HEK293 (cell line): ENCODE measurements around the gene SGTB.

Source experiments
- ATF2 ChIP-seq: fragments of 450-650 bp; formaldehyde crosslinking; IDR thresholded peaks from 2 replicates; pipeline ENCODE4 v1.5.1; 2016; ENCODE audit warnings: missing biosample characterization, missing genetic modification characterization, low read depth
- CTCF ChIP-seq: fragments of 450-650 bp; formaldehyde crosslinking; IDR thresholded peaks from 2 replicates; pipeline ENCODE4 v1.5.1; 2016; ENCODE audit warnings: missing biosample characterization, missing genetic modification characterization
- KLF16 ChIP-seq: fragments of 450-650 bp; formaldehyde crosslinking; IDR thresholded peaks from 2 replicates; pipeline ENCODE4 v1.5.1; 2017; ENCODE audit warnings: missing biosample characterization, missing genetic modification characterization
- KLF17 ChIP-seq: fragments of 450-650 bp; formaldehyde crosslinking; IDR thresholded peaks from 2 replicates; pipeline ENCODE4 v1.5.1; 2016; ENCODE audit warnings: missing biosample characterization, missing genetic modification characterization
- PRDM6 ChIP-seq: fragments of 450-650 bp; formaldehyde crosslinking; IDR thresholded peaks from 2 replicates; pipeline ENCODE4 v1.5.1; 2017; ENCODE audit warnings: missing biosample characterization, missing genetic modification characterization
- YY1 ChIP-seq: fragments of 450-650 bp; formaldehyde crosslinking; IDR thresholded peaks from 2 replicates; pipeline ENCODE4 v1.5.1; 2018; ENCODE audit warnings: missing biosample characterization, missing genetic modification characterization
- ZBTB1 ChIP-seq: fragments of 450-650 bp; formaldehyde crosslinking; IDR thresholded peaks from 2 replicates; pipeline ENCODE4 v1.5.1; 2016; ENCODE audit warnings: missing biosample characterization, missing genetic modification characterization
- ZNF548 ChIP-seq: fragments of 450-650 bp; formaldehyde crosslinking; IDR thresholded peaks from 2 replicates; pipeline ENCODE4 v1.5.1; 2016; ENCODE audit warnings: missing biosample characterization, missing genetic modification characterization
- ZNF558 ChIP-seq: fragments of 450-650 bp; formaldehyde crosslinking; IDR thresholded peaks from 2 replicates; pipeline ENCODE4 v1.5.1; 2016; ENCODE audit warnings: missing biosample characterization, missing genetic modification characterization
- ZNF654 ChIP-seq: fragments of 450-650 bp; formaldehyde crosslinking; IDR thresholded peaks from 2 replicates; pipeline ENCODE4 v1.5.1; 2016; ENCODE audit warnings: low read depth, missing biosample characterization, missing genetic modification characterization
- ZSCAN5A ChIP-seq: fragments of 450-650 bp; formaldehyde crosslinking; IDR thresholded peaks from 2 replicates; pipeline ENCODE4 v1.5.1; 2016; ENCODE audit warnings: missing biosample characterization, missing genetic modification characterization

- TF ChIP-seq ZBTB1 (tag by site-specific recombination) (no peak), KLF17 (no peak), ZNF558 (no peak), YY1 (tag by site-specific recombination) (no peak), CTCF (no peak), PRDM6 (no peak), KLF16 (tag by site-specific recombination) (no peak), ATF2 (tag by site-specific recombination) (no peak), ZNF548 (no peak), ZSCAN5A (tag by site-specific recombination) (no peak), ZNF654 (no peak)
Observed at GRCh38 chr5:65766175-65766574, 44.3 kb upstream of the SGTB start.
